Panc1 (cell line): ENCODE data around the gene CMKLR1. TPM values are rescaled to one million over a fixed set of nuclear protein-coding genes. Genes with fewer than 3 reads are reported as not detected.

Experiments used
- ATAC-seq: fragments of 200-7000 bp; cut with Tn5 transposase; 2 replicates; pipeline ENCODE4 v1.9.1; 2020; ENCODE audit warnings: mild to moderate bottlenecking, moderate library complexity
- BruUV-seq: library from RNA; stranded (reverse); fragments of 400-500 nt; replicated peaks from 2 replicates; lab custom pipeline; 2021; lab: Mats Ljungman, UMichigan
- CTCF ChIA-PET: fragments of 300-600 bp; sonication (Branson Sonifier 250); formaldehyde crosslinking; loops from one replicate; lab custom pipeline; 2022; ENCODE audit warnings: antibody characterized with exemption; lab: Charles Lee
- POLR2A ChIA-PET: fragments of 300-600 bp; sonication (Branson Sonifier 250); formaldehyde crosslinking; loops from one replicate; lab custom pipeline; 2022; ENCODE audit warnings: antibody characterized with exemption; lab: Charles Lee
- DNase-seq: peaks from one replicate; pipeline ENCODE4 v3.0.0-alpha.2; 2010; ENCODE audit warnings: low read depth, low spot score
- H3K27ac ChIP-seq: 2 replicates; pipeline ENCODE4 v1.5.1; 2011; ENCODE audit warnings: mild to moderate bottlenecking, low read length, inconsistent platforms
- H3K27me3 ChIP-seq: fragments of 200-500 bp; sonication (Bioruptor generic); 2 replicates; pipeline ENCODE4 v1.6.0; 2014; ENCODE audit warnings: low read length, inconsistent platforms; ENCODE audit not compliant: control insufficient read depth, insufficient read depth
- H3K36me3 ChIP-seq: fragments of 200-500 bp; sonication (Bioruptor generic); 2 replicates; pipeline ENCODE4 v1.5.1; 2014; ENCODE audit warnings: inconsistent platforms, mild to moderate bottlenecking, low read length, moderate library complexity; ENCODE audit not compliant: control insufficient read depth, insufficient read depth
- H3K4me1 ChIP-seq: 2 replicates; pipeline ENCODE4 v1.5.1; 2011; ENCODE audit warnings: inconsistent platforms, mild to moderate bottlenecking, low read length, moderate library complexity; ENCODE audit not compliant: control insufficient read depth, insufficient read depth
- H3K4me3 ChIP-seq, 2 experiments: 2 replicates each; pipeline ENCODE4 v1.5.1; 2011 to 2012; ENCODE audit warnings: low read depth in 2 of 2, low read length in 2 of 2, mild to moderate bottlenecking in 2 of 2, inconsistent platforms in 1 of 2, moderate library complexity in 1 of 2
- H3K9me3 ChIP-seq: fragments of 200-500 bp; sonication (Bioruptor generic); 2 replicates; pipeline ENCODE4 v1.5.1; 2014; ENCODE audit warnings: low read depth, mild to moderate bottlenecking, inconsistent platforms, low read length, moderate library complexity; ENCODE audit not compliant: control insufficient read depth, insufficient read depth
- POLR2AphosphoS5 ChIP-seq: IDR thresholded peaks from 2 replicates; pipeline ENCODE4 v1.6.1; 2012; ENCODE audit warnings: mild to moderate bottlenecking, low read depth, low read length, moderate library complexity
- SIN3A ChIP-seq: IDR thresholded peaks from 2 replicates; pipeline ENCODE4 v1.6.1; 2012; ENCODE audit warnings: low read depth, mild to moderate bottlenecking, low read length, moderate library complexity, borderline replicate concordance; ENCODE audit not compliant: insufficient read depth
- TCF7L2 ChIP-seq: IDR thresholded peaks from 2 replicates; pipeline ENCODE4 v1.6.1; 2011; ENCODE audit warnings: mild to moderate bottlenecking, low read depth, low read length, inconsistent platforms
- in situ Hi-C: cut with HindIII; loops from 2 replicates; pipeline ENCODE4 v1.10.0; 2016; ENCODE audit warnings: low sequenced_read_pairs, low pct_unique_long_range_greater_than_20kb
- intact Hi-C: fragments of 100-400 bp; cut with micrococcal nuclease; formaldehyde crosslinking; loops from one replicate; pipeline ENCODE4 v1.10.0; 2022; ENCODE audit not compliant: unreplicated experiment
- total RNA-seq: library from RNA; stranded (reverse); gene quantifications from one replicate; pipeline ENCODE4 v1.2.1, GENCODE V29; 2021; ENCODE audit not compliant: unreplicated experiment
- TF ChIP-seq, protein P1 (sequence below), 2 experiments: IDR thresholded peaks; 2 replicates each; pipeline ENCODE4 v1.6.1; 2011 to 2012; ENCODE audit warnings: low read depth in 2 of 2, control low read depth in 1 of 2, low read length in 1 of 2, mild to moderate bottlenecking in 1 of 2, moderate library complexity in 1 of 2; ENCODE audit not compliant: insufficient read depth in 1 of 2
- TF ChIP-seq, protein P2 (sequence below): fragments of 450-650 bp; IDR thresholded peaks from 2 replicates; pipeline ENCODE4 v1.5.1; 2017; ENCODE audit warnings: mild to moderate bottlenecking

Gene CMKLR1
- total RNA-seq, 1 experiment from 2014 or later = 0.03 TPM

DNA sequence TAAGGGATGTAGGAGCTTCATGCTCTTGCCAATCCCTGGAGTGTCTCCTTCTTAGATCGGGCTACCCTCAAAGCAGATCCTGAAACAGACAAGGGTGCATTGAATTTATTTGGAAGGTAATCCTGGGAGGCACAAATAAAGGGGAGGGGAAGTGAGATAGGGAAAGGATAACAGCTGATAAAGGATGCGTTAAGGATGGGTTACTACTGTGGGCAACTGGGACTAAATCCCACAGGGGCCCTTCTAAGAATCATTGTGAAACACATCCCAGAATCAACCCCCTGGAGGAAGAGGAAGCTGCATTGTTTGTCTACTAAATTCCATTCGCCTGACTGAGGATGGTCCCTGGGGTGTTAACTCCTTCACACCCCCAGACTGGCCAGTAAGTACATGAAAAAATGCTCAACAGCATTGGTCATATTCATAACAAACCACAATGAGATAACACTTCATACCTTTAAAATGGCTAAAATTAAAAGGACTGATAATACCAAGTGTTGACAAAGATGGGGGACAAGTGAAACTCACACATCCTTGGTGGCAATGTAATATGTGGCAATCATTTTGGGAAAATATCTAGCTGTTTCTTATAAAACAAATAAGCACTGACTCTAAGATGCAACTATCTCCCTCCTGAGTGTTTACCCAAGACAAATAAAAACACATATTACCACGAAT lies 37.0 kb upstream of the CMKLR1 start:
- H3K27ac ChIP-seq = no peak overlapping the region
- H3K9me3 ChIP-seq = no peaks in the 10 kb centered on the region
- in situ Hi-C loops = no loop called here
- intact Hi-C loops = no loop called here
- H3K27me3 ChIP-seq = no peaks in the 10 kb centered on the region
- H3K4me3 ChIP-seq = no peak overlapping the region
- H3K4me1 ChIP-seq = no peaks in the 10 kb centered on the region
- CTCF ChIA-PET = no interaction called here
- DNase-seq (no peak), ATAC-seq (no peak)
- no peaks in the 10 kb centered on the region for H3K36me3 ChIP-seq
- no TSS peak for BruUV-seq
- POLR2A ChIA-PET = no interaction called here
- TF ChIP-seq, protein P1, sequence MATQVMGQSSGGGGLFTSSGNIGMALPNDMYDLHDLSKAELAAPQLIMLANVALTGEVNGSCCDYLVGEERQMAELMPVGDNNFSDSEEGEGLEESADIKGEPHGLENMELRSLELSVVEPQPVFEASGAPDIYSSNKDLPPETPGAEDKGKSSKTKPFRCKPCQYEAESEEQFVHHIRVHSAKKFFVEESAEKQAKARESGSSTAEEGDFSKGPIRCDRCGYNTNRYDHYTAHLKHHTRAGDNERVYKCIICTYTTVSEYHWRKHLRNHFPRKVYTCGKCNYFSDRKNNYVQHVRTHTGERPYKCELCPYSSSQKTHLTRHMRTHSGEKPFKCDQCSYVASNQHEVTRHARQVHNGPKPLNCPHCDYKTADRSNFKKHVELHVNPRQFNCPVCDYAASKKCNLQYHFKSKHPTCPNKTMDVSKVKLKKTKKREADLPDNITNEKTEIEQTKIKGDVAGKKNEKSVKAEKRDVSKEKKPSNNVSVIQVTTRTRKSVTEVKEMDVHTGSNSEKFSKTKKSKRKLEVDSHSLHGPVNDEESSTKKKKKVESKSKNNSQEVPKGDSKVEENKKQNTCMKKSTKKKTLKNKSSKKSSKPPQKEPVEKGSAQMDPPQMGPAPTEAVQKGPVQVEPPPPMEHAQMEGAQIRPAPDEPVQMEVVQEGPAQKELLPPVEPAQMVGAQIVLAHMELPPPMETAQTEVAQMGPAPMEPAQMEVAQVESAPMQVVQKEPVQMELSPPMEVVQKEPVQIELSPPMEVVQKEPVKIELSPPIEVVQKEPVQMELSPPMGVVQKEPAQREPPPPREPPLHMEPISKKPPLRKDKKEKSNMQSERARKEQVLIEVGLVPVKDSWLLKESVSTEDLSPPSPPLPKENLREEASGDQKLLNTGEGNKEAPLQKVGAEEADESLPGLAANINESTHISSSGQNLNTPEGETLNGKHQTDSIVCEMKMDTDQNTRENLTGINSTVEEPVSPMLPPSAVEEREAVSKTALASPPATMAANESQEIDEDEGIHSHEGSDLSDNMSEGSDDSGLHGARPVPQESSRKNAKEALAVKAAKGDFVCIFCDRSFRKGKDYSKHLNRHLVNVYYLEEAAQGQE (IDR thresholded peaks at IDR 0.05; ENCODE audit: insufficient read depth in 1 of 2, low read depth in 2 of 2, low read length in 1 of 2) = no peak
- TF ChIP-seq, protein P2, sequence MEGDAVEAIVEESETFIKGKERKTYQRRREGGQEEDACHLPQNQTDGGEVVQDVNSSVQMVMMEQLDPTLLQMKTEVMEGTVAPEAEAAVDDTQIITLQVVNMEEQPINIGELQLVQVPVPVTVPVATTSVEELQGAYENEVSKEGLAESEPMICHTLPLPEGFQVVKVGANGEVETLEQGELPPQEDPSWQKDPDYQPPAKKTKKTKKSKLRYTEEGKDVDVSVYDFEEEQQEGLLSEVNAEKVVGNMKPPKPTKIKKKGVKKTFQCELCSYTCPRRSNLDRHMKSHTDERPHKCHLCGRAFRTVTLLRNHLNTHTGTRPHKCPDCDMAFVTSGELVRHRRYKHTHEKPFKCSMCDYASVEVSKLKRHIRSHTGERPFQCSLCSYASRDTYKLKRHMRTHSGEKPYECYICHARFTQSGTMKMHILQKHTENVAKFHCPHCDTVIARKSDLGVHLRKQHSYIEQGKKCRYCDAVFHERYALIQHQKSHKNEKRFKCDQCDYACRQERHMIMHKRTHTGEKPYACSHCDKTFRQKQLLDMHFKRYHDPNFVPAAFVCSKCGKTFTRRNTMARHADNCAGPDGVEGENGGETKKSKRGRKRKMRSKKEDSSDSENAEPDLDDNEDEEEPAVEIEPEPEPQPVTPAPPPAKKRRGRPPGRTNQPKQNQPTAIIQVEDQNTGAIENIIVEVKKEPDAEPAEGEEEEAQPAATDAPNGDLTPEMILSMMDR = no peak
- TF ChIP-seq SIN3A (no peak), TCF7L2 (no peak), POLR2AphosphoS5 (no peak)

DNA sequence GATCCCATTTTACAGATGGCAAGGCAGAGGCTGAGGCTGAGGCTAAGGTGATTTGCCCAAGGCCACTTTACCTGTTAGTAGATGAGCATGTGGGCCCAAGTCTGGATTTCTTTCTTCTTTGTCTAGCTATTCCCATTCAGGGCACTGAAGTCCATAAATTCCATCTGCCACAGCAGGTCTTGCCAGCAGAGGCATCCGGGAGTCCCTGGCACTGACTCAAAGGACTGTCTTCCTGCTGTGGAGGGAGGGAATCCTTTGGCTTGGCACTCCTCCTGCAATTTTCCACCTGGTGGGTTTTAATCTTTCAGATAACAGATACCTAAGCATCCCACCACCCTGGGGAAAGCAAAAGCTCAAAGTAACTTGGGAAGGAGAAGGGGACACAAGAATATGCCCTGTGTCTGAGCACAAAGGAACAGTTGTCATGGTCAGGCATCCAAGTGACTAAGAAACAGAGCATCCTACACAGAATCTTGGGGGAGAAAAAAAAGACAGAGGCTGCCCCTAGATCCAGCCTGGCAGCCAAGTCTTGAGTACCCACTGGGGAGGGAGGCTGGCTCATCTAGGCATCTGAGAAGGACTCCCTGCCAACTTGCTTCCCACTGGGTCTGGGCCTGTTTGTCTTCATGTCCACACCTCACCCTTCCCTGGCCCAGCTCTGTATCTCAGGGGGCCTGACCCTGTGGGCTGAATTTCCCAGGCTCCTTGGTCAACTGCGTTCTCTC lies 35.6 kb upstream of the CMKLR1 start:
- BruUV-seq = no TSS peak
- Histone ChIP-seq H3K9me3 (no peaks in the 10 kb centered on the region), H3K4me1 (no peaks in the 10 kb centered on the region), H3K27me3 (no peaks in the 10 kb centered on the region), H3K4me3 (no peak overlapping the region), H3K27ac (no peak overlapping the region), H3K36me3 (no peaks in the 10 kb centered on the region)
- ATAC-seq (no peak), DNase-seq (no peak)
- ChIA-PET POLR2A (no interaction called here), CTCF (no interaction called here)
- in situ Hi-C loops = no loop called here
- TF ChIP-seq, protein P2 = no peak
- no peak for TF ChIP-seq TCF7L2
- no peak for TF ChIP-seq SIN3A
- TF ChIP-seq, protein P1 (IDR thresholded peaks at IDR 0.05; ENCODE audit: insufficient read depth in 1 of 2, low read depth in 2 of 2, low read length in 1 of 2) = no peak
- no peak for TF ChIP-seq POLR2AphosphoS5
- intact Hi-C loops = no loop called here
